ENCODE results near the gene TBRG4.

GRCh38 chr7:45082031-45082830 is 29.3 kb downstream of the TBRG4 start:
- TF ChIP-seq CTCF (IDR thresholded peaks at IDR 0.05), result no peak
- no peak for TF ChIP-seq POLR2AphosphoS5 (IDR thresholded peaks at IDR 0.05; ENCODE audit: insufficient read depth in 1 of 2, low read depth in 1 of 2)

Data from vagina (tissue), 2 donors.